Stimulated activated CD4-positive, alpha-beta T cell treated with anti-CD3 and anti-CD28 coated beads, Interleukin-4, amount 100 ng/mL, for 24 hours (primary cell): ENCODE results near the gene RAPGEF1.

ENCODE experiments used
- DNase-seq: peaks from one replicate; pipeline ENCODE4 v3.0.0-alpha.2; 2020

The RAPGEF1 gene

GRCh38 chr9:131704988-131705387 is 34.9 kb downstream of the RAPGEF1 start:
- no peak for DNase-seq

- DNase-seq, result no peak
These were observed 35.5 kb downstream of the RAPGEF1 start for GRCh38 chr9:131704141-131704983.

- DNase-seq, result no peak
These were observed 36.2 kb downstream of the RAPGEF1 start for GRCh38 chr9:131703697-131704096.

GRCh38 chr9:131702911-131703310 is 37.0 kb downstream of the RAPGEF1 start:
- no peak for DNase-seq

- no peak for DNase-seq
These were observed 38.0 kb downstream of the RAPGEF1 start for GRCh38 chr9:131701789-131702337.

- no peak for DNase-seq
These were observed 38.5 kb downstream of the RAPGEF1 start for GRCh38 chr9:131701436-131701781.

GRCh38 chr9:131700765-131701435 is 39.0 kb downstream of the RAPGEF1 start:
- DNase-seq, result no peak

GRCh38 chr9:131700076-131700475 is 39.8 kb downstream of the RAPGEF1 start:
- no peak for DNase-seq

- no peak for DNase-seq
These were observed 41.3 kb downstream of the RAPGEF1 start for GRCh38 chr9:131698618-131698985.

- DNase-seq, result no peak
These were observed 41.8 kb downstream of the RAPGEF1 start for GRCh38 chr9:131697908-131698617.

GRCh38 chr9:131697097-131697496 is 42.8 kb downstream of the RAPGEF1 start:
- no peak for DNase-seq

- DNase-seq, result no peak
These were observed 43.9 kb downstream of the RAPGEF1 start for GRCh38 chr9:131695836-131696460.

- DNase-seq, result no peak
These were observed 44.5 kb downstream of the RAPGEF1 start for GRCh38 chr9:131695366-131695765.

- no peak for DNase-seq
These were observed 46.0 kb downstream of the RAPGEF1 start for GRCh38 chr9:131693651-131694597.

- DNase-seq, result no peak
These were observed 47.0 kb downstream of the RAPGEF1 start for GRCh38 chr9:131692612-131693562.

GRCh38 chr9:131691969-131692611 is 47.8 kb downstream of the RAPGEF1 start:
- no peak for DNase-seq

GRCh38 chr9:131690941-131691573 is 48.8 kb downstream of the RAPGEF1 start:
- no peak for DNase-seq

GRCh38 chr9:131690462-131690861 is 49.4 kb downstream of the RAPGEF1 start:
- no peak for DNase-seq

GRCh38 chr9:131688377-131688776 is 51.5 kb downstream of the RAPGEF1 start:
- no peak for DNase-seq
